Ascending aorta (tissue), 2 donors: ENCODE data around the gene SORCS2. TPM values are rescaled to one million over a fixed set of nuclear protein-coding genes. Genes with fewer than 3 reads are reported as not detected.
A peak's percentile ranks its signal among the peaks of the same experiment; 100 is the strongest.

ENCODE experiments used
- DNase-seq, 2 donors: peaks; one replicate each; pipeline ENCODE4 v3.0.0-alpha.2; 2019; ENCODE audit warnings: low spot score in 2 of 2
- H3K27ac ChIP-seq, 2 donors: fragments of 200-600 bp; sonication (generic); one replicate each; pipeline ENCODE4 v1.5.1; 2016 to 2017; ENCODE audit warnings: mild to moderate bottlenecking in 1 of 2
- H3K27me3 ChIP-seq: fragments of 200-600 bp; sonication (generic); one replicate; pipeline ENCODE4 v1.5.1; 2017
- H3K36me3 ChIP-seq, 2 donors: fragments of 200-600 bp; sonication (generic); one replicate each; pipeline ENCODE4 v1.5.1; 2016
- H3K4me1 ChIP-seq, 2 donors: fragments of 200-600 bp; sonication (generic); one replicate each; pipeline ENCODE4 v1.5.1; 2016 to 2017; ENCODE audit warnings: mild to moderate bottlenecking in 1 of 2
- H3K4me3 ChIP-seq, 2 donors: fragments of 200-600 bp; sonication (generic); one replicate each; pipeline ENCODE4 v1.5.1; 2016 to 2017; ENCODE audit warnings: mild to moderate bottlenecking in 1 of 2
- H3K9me3 ChIP-seq, 2 donors: fragments of 200-600 bp; sonication (generic); one replicate each; pipeline ENCODE4 v1.5.1; 2016
- CTCF ChIP-seq, 3 experiments: fragments of 200-600 bp in 2 of 3; fragments of 450-650 bp in 1 of 3; sonication (generic) in 2 of 3; IDR thresholded peaks; one replicate each; pipeline ENCODE4 v1.5.1; 2016 to 2019; ENCODE audit warnings: antibody characterized with exemption in 3 of 3, mild to moderate bottlenecking in 1 of 3, moderate library complexity in 1 of 3
- intact Hi-C: fragments of 100-400 bp; cut with DNase I; formaldehyde crosslinking; loops from one replicate; pipeline ENCODE4 v1.15.1; 2023
- total RNA-seq: library from RNA; depleted of rRNA; stranded (reverse); fragments of >200 nt; gene quantifications from one replicate; pipeline ENCODE4 v1.1.0, GENCODE V29; 2016

SORCS2 gene
- total RNA-seq, 1 donor from 2014 or later = 0.32 TPM

- H3K9me3 ChIP-seq = no peaks in the 10 kb centered on the region
- DNase-seq = peak in 1 of 2 donors; percentile 52
- H3K4me1 ChIP-seq = peaks cover 6 to 12% of the 10 kb centered on the region in 2 donors
- no peak overlapping the region for H3K27ac ChIP-seq
- H3K4me3 ChIP-seq = no peak overlapping the region
- intact Hi-C loops = no loop called here
- no peaks in the 10 kb centered on the region for H3K36me3 ChIP-seq
- no peak for TF ChIP-seq CTCF (IDR thresholded peaks at IDR 0.05)
- peaks cover 24% of the 10 kb centered on the region for H3K27me3 ChIP-seq
Observed at GRCh38 chr4:7195546-7196287, 3.4 kb downstream of the SORCS2 start.

- intact Hi-C loops = no loop called here
- H3K4me1 ChIP-seq = peaks cover 6 to 12% of the 10 kb centered on the region in 2 donors
- DNase-seq = no peak
- H3K36me3 ChIP-seq = no peaks in the 10 kb centered on the region
- no peaks in the 10 kb centered on the region for H3K9me3 ChIP-seq
- no peak overlapping the region for H3K4me3 ChIP-seq
- H3K27me3 ChIP-seq = peaks cover 23% of the 10 kb centered on the region
- H3K27ac ChIP-seq = no peak overlapping the region
- TF ChIP-seq CTCF (IDR thresholded peaks at IDR 0.05) = no peak
Observed at GRCh38 chr4:7196288-7196651, 3.9 kb downstream of the SORCS2 start.

GRCh38 chr4:7196736-7197135 lies 4.4 kb downstream of the SORCS2 start:
- H3K4me3 ChIP-seq = no peak overlapping the region
- intact Hi-C loops = no loop called here
- TF ChIP-seq CTCF (IDR thresholded peaks at IDR 0.05) = no peak
- H3K36me3 ChIP-seq = no peaks in the 10 kb centered on the region
- no peaks in the 10 kb centered on the region for H3K9me3 ChIP-seq
- peaks cover 18% of the 10 kb centered on the region for H3K27me3 ChIP-seq
- peaks cover 6 to 11% of the 10 kb centered on the region in 2 donors for H3K4me1 ChIP-seq
- DNase-seq = no peak
- H3K27ac ChIP-seq = no peak overlapping the region

GRCh38 chr4:7197910-7198309 lies 5.6 kb downstream of the SORCS2 start:
- H3K36me3 ChIP-seq = no peaks in the 10 kb centered on the region
- TF ChIP-seq CTCF (IDR thresholded peaks at IDR 0.05) = no peak
- intact Hi-C loops = no loop called here
- H3K4me3 ChIP-seq = no peak overlapping the region
- no peak overlapping the region for H3K27ac ChIP-seq
- peaks cover 12% of the 10 kb centered on the region for H3K27me3 ChIP-seq
- H3K4me1 ChIP-seq = peaks cover 3 to 6% of the 10 kb centered on the region in 2 donors
- DNase-seq = peak in 1 of 2 donors; percentile 46
- no peaks in the 10 kb centered on the region for H3K9me3 ChIP-seq

- no peaks in the 10 kb centered on the region for H3K36me3 ChIP-seq
- H3K4me1 ChIP-seq = no peaks in the 10 kb centered on the region
- no peak overlapping the region for H3K27ac ChIP-seq
- no peak overlapping the region for H3K4me3 ChIP-seq
- intact Hi-C loops = no loop called here
- H3K9me3 ChIP-seq = no peaks in the 10 kb centered on the region
- DNase-seq = peak in 1 of 2 donors; percentile 63
- H3K27me3 ChIP-seq = peaks cover 5% of the 10 kb centered on the region
- TF ChIP-seq CTCF (IDR thresholded peaks at IDR 0.05) = no peak
Observed at GRCh38 chr4:7198440-7199128, 6.2 kb downstream of the SORCS2 start.
